ENCODE results near the gene BRD1.
"Not testable (repeated sequence)": the region's sequence is repeated elsewhere in the genome, so short reads cannot be mapped to it uniquely, and the experiment has no call there.

BRD1 gene

GRCh38 chr22:49852898-49853894, 25.5 kb upstream of the BRD1 start, which contains the start of gene ZBED4:
Gene ZBED4, plus strand, starts transcription at chr22:49853844. Its CDS starts 29,819 bp downstream, at chr22:49883663.
- DNase-seq = peak; percentile 95

GRCh38 chr22:49852568-49852897, 24.9 kb upstream of the BRD1 start:
- DNase-seq = not testable (repeated sequence)

- DNase-seq = no peak
Observed at GRCh38 chr22:49850959-49851802, 23.5 kb upstream of the BRD1 start.

GRCh38 chr22:49850021-49850911, 22.6 kb upstream of the BRD1 start:
- no peak for DNase-seq

- DNase-seq = no peak
Observed at GRCh38 chr22:49849161-49850020, 21.7 kb upstream of the BRD1 start.

- no peak for DNase-seq
Observed at GRCh38 chr22:49848690-49849160, 21.1 kb upstream of the BRD1 start.

- no peak for DNase-seq
Observed at GRCh38 chr22:49847751-49848689, 20.3 kb upstream of the BRD1 start.

GRCh38 chr22:49845666-49846459, 18.2 kb upstream of the BRD1 start:
- DNase-seq = no peak

GRCh38 chr22:49845241-49845640, 17.6 kb upstream of the BRD1 start:
- DNase-seq = no peak

- peak; percentile 88 for DNase-seq
Observed at GRCh38 chr22:49838771-49839717, 11.4 kb upstream of the BRD1 start.

- DNase-seq = no peak
Observed at GRCh38 chr22:49833340-49834007, 5.8 kb upstream of the BRD1 start.

- DNase-seq = no peak
Observed at GRCh38 chr22:49829044-49829853, 1.6 kb upstream of the BRD1 start.

GRCh38 chr22:49828599-49828965, 909 bp upstream of the BRD1 start:
- DNase-seq = no peak

- DNase-seq = peak; percentile 19
Observed at GRCh38 chr22:49827271-49827852, 311 bp downstream of the BRD1 start.

GRCh38 chr22:49826603-49827270, 936 bp downstream of the BRD1 start:
- DNase-seq = peak; percentile 29

Measured in T-helper 9 cell (primary cell).